Omental fat pad (tissue), 4 donors: ENCODE measurements around the gene SLC2A13. TPM values are rescaled to one million over a fixed set of nuclear protein-coding genes. Genes with fewer than 3 reads are reported as not detected.

Experiments
- ATAC-seq: fragments of 150-250 bp; one replicate; pipeline ENCODE4 v1.9.1; 2016; ENCODE audit warnings: mild to moderate bottlenecking, moderate library complexity; ENCODE audit not compliant: low FRiP score
- DNase-seq: peaks from one replicate; pipeline ENCODE4 v3.0.0-alpha.2; 2019; ENCODE audit warnings: low spot score
- CTCF ChIP-seq, 3 donors: fragments of 450-650 bp; IDR thresholded peaks; one replicate each; pipeline ENCODE4 v1.5.1; 2016 to 2017; ENCODE audit warnings: antibody characterized with exemption in 3 of 3, mild to moderate bottlenecking in 3 of 3, moderate library complexity in 2 of 3
- total RNA-seq, 4 donors: library from RNA; depleted of rRNA; stranded (reverse); fragments of >200 nt; gene quantifications; one replicate each; pipeline ENCODE4 v1.1.0, GENCODE V29; 2016

Gene SLC2A13
- total RNA-seq, 4 donors from 2014 or later = 11.6 to 25.9 (median 15.6) TPM

GRCh38 chr12:40122842-40123241 is 17.0 kb upstream of the SLC2A13 start:
- TF ChIP-seq CTCF (IDR thresholded peaks at IDR 0.05) = no peak
- DNase-seq (no peak), ATAC-seq (no peak)

- no peak for DNase-seq
- no peak for ATAC-seq
- no peak for TF ChIP-seq CTCF (IDR thresholded peaks at IDR 0.05)
These were observed 11.9 kb upstream of the SLC2A13 start for GRCh38 chr12:40117818-40118217.

GRCh38 chr12:40110586-40110985 is 4.7 kb upstream of the SLC2A13 start:
- no peak for DNase-seq
- no peak for ATAC-seq
- no peak for TF ChIP-seq CTCF (IDR thresholded peaks at IDR 0.05)

- TF ChIP-seq CTCF (IDR thresholded peaks at IDR 0.05) = no peak
- ATAC-seq (no peak), DNase-seq (no peak)
These were observed 2.1 kb upstream of the SLC2A13 start for GRCh38 chr12:40107803-40108620.

- TF ChIP-seq CTCF (IDR thresholded peaks at IDR 0.05) = peak in 2 of 3 donors; percentile 53 to 77
- ATAC-seq (peak; percentile 68), DNase-seq (peak; percentile 98)
These were observed 1.4 kb upstream of the SLC2A13 start for GRCh38 chr12:40107098-40107802.

- no peak for TF ChIP-seq CTCF (IDR thresholded peaks at IDR 0.05)
- no peak for ATAC-seq
- no peak for DNase-seq
These were observed 774 bp upstream of the SLC2A13 start for GRCh38 chr12:40106655-40107054.

GRCh38 chr12:40106202-40106533 is 287 bp upstream of the SLC2A13 start:
- TF ChIP-seq CTCF (IDR thresholded peaks at IDR 0.05) = no peak
- DNase-seq (no peak), ATAC-seq (no peak)
